ENCODE measurements around the gene LTBP3. TPM values are rescaled to one million over a fixed set of nuclear protein-coding genes. Genes with fewer than 3 reads are reported as not detected.

Gene LTBP3
- total and polyA plus RNA-seq, 9 donors = 35.9 to 292 (median 188) TPM

DNA sequence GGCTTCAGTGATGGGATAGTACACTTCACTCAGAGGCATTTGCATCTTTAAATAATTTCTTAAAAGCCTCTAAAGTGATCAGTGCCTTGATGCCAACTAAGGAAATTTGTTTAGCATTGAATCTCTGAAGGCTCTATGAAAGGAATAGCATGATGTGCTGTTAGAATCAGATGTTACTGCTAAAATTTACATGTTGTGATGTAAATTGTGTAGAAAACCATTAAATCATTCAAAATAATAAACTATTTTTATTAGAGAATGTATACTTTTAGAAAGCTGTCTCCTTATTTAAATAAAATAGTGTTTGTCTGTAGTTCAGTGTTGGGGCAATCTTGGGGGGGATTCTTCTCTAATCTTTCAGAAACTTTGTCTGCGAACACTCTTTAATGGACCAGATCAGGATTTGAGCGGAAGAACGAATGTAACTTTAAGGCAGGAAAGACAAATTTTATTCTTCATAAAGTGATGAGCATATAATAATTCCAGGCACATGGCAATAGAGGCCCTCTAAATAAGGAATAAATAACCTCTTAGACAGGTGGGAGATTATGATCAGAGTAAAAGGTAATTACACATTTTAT, 54.7 kb downstream of the LTBP3 start:
- no peak for TF ChIP-seq POLR2A (IDR thresholded peaks at IDR 0.05)
- no peak for TF ChIP-seq EP300 (IDR thresholded peaks at IDR 0.05)
- TF ChIP-seq, protein P1, sequence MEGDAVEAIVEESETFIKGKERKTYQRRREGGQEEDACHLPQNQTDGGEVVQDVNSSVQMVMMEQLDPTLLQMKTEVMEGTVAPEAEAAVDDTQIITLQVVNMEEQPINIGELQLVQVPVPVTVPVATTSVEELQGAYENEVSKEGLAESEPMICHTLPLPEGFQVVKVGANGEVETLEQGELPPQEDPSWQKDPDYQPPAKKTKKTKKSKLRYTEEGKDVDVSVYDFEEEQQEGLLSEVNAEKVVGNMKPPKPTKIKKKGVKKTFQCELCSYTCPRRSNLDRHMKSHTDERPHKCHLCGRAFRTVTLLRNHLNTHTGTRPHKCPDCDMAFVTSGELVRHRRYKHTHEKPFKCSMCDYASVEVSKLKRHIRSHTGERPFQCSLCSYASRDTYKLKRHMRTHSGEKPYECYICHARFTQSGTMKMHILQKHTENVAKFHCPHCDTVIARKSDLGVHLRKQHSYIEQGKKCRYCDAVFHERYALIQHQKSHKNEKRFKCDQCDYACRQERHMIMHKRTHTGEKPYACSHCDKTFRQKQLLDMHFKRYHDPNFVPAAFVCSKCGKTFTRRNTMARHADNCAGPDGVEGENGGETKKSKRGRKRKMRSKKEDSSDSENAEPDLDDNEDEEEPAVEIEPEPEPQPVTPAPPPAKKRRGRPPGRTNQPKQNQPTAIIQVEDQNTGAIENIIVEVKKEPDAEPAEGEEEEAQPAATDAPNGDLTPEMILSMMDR (IDR thresholded peaks at IDR 0.05) = no peak
- no peak for DNase-seq
- intact Hi-C loops (cut with DNase I) = no loop called here
- 0 to 1% (median 1%) methylated on average over 3 of the region's 3 CpGs for WGBS, 3 donors
- Histone ChIP-seq H3K27ac (peak overlapping the region; percentile 57 to 91), H3K4me3 (peak overlapping the region; percentile 82), H3K27me3 (no peaks in the 10 kb centered on the region), H3K9me3 (no peaks in the 10 kb centered on the region), H3K4me1 (ENCODE audit: insufficient read depth) (peaks cover 2% of the 10 kb centered on the region), H3K36me3 (peaks cover 3% of the 10 kb centered on the region)

GRCh38 chr11:65502555-65503367, 55.4 kb downstream of the LTBP3 start:
- intact Hi-C loops (cut with DNase I) = no loop called here
- WGBS, 3 donors = 0% methylated on average over 6 of the region's 6 CpGs
- peak in 2 of 5 donors; percentile 11 to 17 for DNase-seq
- Histone ChIP-seq H3K27ac (peak overlapping the region; percentile 57 to 91), H3K9me3 (no peaks in the 10 kb centered on the region), H3K27me3 (no peaks in the 10 kb centered on the region), H3K4me1 (ENCODE audit: insufficient read depth) (peaks cover 2% of the 10 kb centered on the region), H3K4me3 (peak overlapping the region; percentile 82), H3K36me3 (peaks cover 3% of the 10 kb centered on the region)
- TF ChIP-seq EP300 (IDR thresholded peaks at IDR 0.05) = no peak
- TF ChIP-seq POLR2A (IDR thresholded peaks at IDR 0.05) = no peak
- TF ChIP-seq, protein P1 (IDR thresholded peaks at IDR 0.05) = no peak

GRCh38 chr11:65502274-65502554, 55.9 kb downstream of the LTBP3 start:
- Histone ChIP-seq H3K9me3 (no peaks in the 10 kb centered on the region), H3K4me1 (ENCODE audit: insufficient read depth) (peaks cover 2% of the 10 kb centered on the region), H3K27ac (peak overlapping the region; percentile 91 to 94), H3K27me3 (no peaks in the 10 kb centered on the region), H3K4me3 (peak overlapping the region; percentile 82), H3K36me3 (peaks cover 3% of the 10 kb centered on the region)
- intact Hi-C loops (cut with DNase I) = no loop called here
- DNase-seq = no peak
- no peak for TF ChIP-seq EP300 (IDR thresholded peaks at IDR 0.05)
- TF ChIP-seq, protein P1 (IDR thresholded peaks at IDR 0.05) = no peak
- TF ChIP-seq POLR2A (IDR thresholded peaks at IDR 0.05) = no peak

- 0 to 1% (median 1%) methylated on average over 3 of the region's 3 CpGs for WGBS, 3 donors
- Histone ChIP-seq H3K27me3 (no peaks in the 10 kb centered on the region), H3K4me1 (ENCODE audit: insufficient read depth) (peaks cover 2% of the 10 kb centered on the region), H3K4me3 (peak overlapping the region; percentile 82), H3K9me3 (no peaks in the 10 kb centered on the region), H3K36me3 (peaks cover 3% of the 10 kb centered on the region), H3K27ac (peak overlapping the region; percentile 91 to 94)
- intact Hi-C loops (cut with DNase I) = no loop called here
- TF ChIP-seq, protein P1 (IDR thresholded peaks at IDR 0.05) = no peak
- no peak for TF ChIP-seq POLR2A (IDR thresholded peaks at IDR 0.05)
- TF ChIP-seq EP300 (IDR thresholded peaks at IDR 0.05) = no peak
- peak in 2 of 5 donors; percentile 14 to 33 for DNase-seq
Observed at GRCh38 chr11:65501472-65502273, 56.5 kb downstream of the LTBP3 start.
